Endothelial cell (in vitro differentiated cells): ENCODE measurements around the gene FRS3. TPM values are rescaled to one million over a fixed set of nuclear protein-coding genes. Genes with fewer than 3 reads are reported as not detected.

ENCODE experiments used
- DNase-seq: peaks from one replicate; pipeline ENCODE4 v3.0.0; 2021; ENCODE audit warnings: low spot score
- H3K27ac Mint-ChIP-seq: one replicate; pipeline ENCODE4 v1.8.0; 2021; ENCODE audit warnings: mixed read lengths, inconsistent platforms; ENCODE audit not compliant: unreplicated experiment
- H3K27me3 Mint-ChIP-seq: one replicate; pipeline ENCODE4 v1.8.0; 2021; ENCODE audit warnings: mild to moderate bottlenecking, moderate library complexity, mixed read lengths, inconsistent platforms; ENCODE audit not compliant: unreplicated experiment
- H3K36me3 Mint-ChIP-seq: one replicate; pipeline ENCODE4 v1.8.0; 2021; ENCODE audit warnings: mild to moderate bottlenecking, low read depth, mixed read lengths, inconsistent platforms; ENCODE audit not compliant: unreplicated experiment
- H3K4me1 Mint-ChIP-seq: one replicate; pipeline ENCODE4 v1.8.0; 2021; ENCODE audit warnings: mild to moderate bottlenecking, mixed read lengths, inconsistent platforms; ENCODE audit not compliant: unreplicated experiment
- H3K4me3 Mint-ChIP-seq: one replicate; pipeline ENCODE4 v1.8.0; 2021; ENCODE audit warnings: mild to moderate bottlenecking, mixed read lengths, inconsistent platforms; ENCODE audit not compliant: unreplicated experiment
- H3K9me3 Mint-ChIP-seq: one replicate; pipeline ENCODE4 v1.8.0; 2021; ENCODE audit warnings: mixed read lengths, inconsistent platforms; ENCODE audit not compliant: unreplicated experiment
- CTCF ChIP-seq: fragments of 200-600 bp; sonication (generic); IDR thresholded peaks from one replicate; pipeline ENCODE4 v1.5.0; 2021; ENCODE audit warnings: antibody characterized with exemption; ENCODE audit not compliant: unreplicated experiment
- total RNA-seq: library from RNA; stranded (reverse); fragmentation: NEBNext Ultra II Directional; extraction: Animal tissue kit (Norgen Biotek cat#: 25700); gene quantifications from one replicate; pipeline ENCODE4 v1.2.1, GENCODE V29; 2021; ENCODE audit not compliant: unreplicated experiment

FRS3 gene
- total RNA-seq, 1 donor from 2014 or later: 8.8 TPM

DNA sequence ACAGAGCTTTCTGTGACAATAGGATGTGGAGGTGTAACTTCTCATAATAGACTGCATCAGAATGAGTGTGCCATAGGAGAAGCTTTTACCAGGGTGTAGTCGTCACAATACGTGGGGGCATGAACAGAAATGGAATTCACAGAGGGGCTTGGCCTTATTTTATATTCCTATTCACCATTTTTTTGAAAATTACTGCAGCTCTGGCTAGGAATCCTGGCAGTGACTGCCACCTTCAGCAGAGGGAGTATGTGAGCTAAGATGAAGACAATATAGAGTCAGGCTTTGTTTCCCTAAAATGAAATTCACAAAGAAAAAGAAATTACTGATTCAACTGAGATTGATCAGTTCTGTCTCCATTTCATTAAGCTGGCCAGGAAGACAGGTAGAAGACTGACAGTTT lies 21.7 kb upstream of the FRS3 start:
- H3K27me3 Mint-ChIP-seq: peaks cover 3% of the 10 kb centered on the region
- peak; percentile 20 for TF ChIP-seq CTCF
- no peak overlapping the region for H3K27ac Mint-ChIP-seq
- H3K4me3 Mint-ChIP-seq: no peak overlapping the region
- H3K36me3 Mint-ChIP-seq: peaks cover 4% of the 10 kb centered on the region
- H3K9me3 Mint-ChIP-seq: no peaks in the 10 kb centered on the region
- no peak for DNase-seq
- H3K4me1 Mint-ChIP-seq: no peaks in the 10 kb centered on the region

GRCh38 chr6:41799559-41799911 lies 19.8 kb upstream of the FRS3 start:
- peaks cover 2% of the 10 kb centered on the region for H3K4me1 Mint-ChIP-seq
- H3K36me3 Mint-ChIP-seq: peaks cover 4% of the 10 kb centered on the region
- H3K27ac Mint-ChIP-seq: no peak overlapping the region
- peaks cover 4% of the 10 kb centered on the region for H3K27me3 Mint-ChIP-seq
- no peaks in the 10 kb centered on the region for H3K9me3 Mint-ChIP-seq
- no peak for DNase-seq
- no peak for TF ChIP-seq CTCF
- H3K4me3 Mint-ChIP-seq: no peak overlapping the region

DNA sequence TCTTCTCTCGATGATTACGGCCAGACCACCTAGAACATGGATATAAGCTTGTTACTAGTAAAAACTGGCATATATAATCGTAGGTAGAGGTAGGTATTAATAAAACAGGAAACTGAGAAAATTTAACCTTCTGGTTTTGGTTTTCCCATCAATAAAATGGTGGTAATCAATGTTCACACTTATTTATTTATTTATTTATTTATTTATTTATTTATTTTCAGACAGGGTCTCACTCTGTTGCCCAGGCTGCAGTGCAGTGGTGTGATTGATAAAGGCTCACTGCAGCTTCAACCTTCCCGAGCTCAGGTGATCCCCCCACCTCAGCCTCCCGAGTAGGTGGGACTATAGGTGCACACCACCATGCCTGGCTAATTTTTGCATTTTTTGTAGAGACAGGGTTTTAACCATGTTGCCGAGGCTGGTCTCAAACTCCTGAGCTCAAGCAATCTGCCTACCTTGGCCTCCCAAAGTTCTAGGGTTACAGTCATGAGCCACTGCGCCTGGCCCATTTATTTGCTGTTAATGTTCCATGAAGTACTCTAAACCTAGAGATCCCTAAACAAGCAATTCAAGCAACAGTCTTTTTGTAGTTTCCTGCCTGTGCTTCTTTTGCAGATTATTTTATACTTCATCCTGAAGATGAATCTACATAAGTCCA lies 19.3 kb upstream of the FRS3 start:
- Mint-ChIP-seq H3K27me3 (peaks cover 2% of the 10 kb centered on the region), H3K9me3 (no peaks in the 10 kb centered on the region), H3K4me1 (peaks cover 2% of the 10 kb centered on the region), H3K36me3 (peaks cover 4% of the 10 kb centered on the region), H3K4me3 (no peak overlapping the region), H3K27ac (no peak overlapping the region)
- TF ChIP-seq CTCF: no peak
- DNase-seq: no peak

GRCh38 chr6:41796474-41796873 lies 16.8 kb upstream of the FRS3 start:
- no peak for TF ChIP-seq CTCF
- H3K4me3 Mint-ChIP-seq: no peak overlapping the region

DNA sequence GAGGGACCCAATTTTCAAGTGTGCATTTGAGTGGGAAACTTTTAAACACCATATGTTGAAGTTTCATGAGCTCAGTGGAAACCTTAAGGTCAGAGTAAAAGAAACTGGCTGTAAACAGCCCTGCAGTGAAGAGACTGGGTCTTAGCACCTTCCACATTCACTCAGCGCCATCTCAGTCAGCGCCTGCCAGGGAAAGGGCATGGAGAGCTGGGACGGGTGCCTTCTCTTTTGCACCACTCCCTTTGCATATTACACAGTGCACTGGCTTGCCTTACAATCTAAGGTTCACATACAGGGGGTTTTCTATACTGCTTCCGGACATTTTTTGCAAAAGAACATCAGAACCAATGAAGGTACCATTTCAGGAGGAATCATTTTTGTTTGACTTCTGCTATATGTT lies 12.3 kb upstream of the FRS3 start:
- no peak overlapping the region for H3K27ac Mint-ChIP-seq
- H3K9me3 Mint-ChIP-seq: no peaks in the 10 kb centered on the region
- DNase-seq: no peak
- H3K27me3 Mint-ChIP-seq: peaks cover 4% of the 10 kb centered on the region
- no peak for TF ChIP-seq CTCF
- H3K4me1 Mint-ChIP-seq: peaks cover 11% of the 10 kb centered on the region
- peaks cover 3% of the 10 kb centered on the region for H3K36me3 Mint-ChIP-seq
- no peak overlapping the region for H3K4me3 Mint-ChIP-seq

More at GRCh38 chr6:41796474-41796873, 16.8 kb upstream of the FRS3 start:
- Mint-ChIP-seq H3K27me3 (peaks cover 2% of the 10 kb centered on the region), H3K9me3 (no peaks in the 10 kb centered on the region), H3K36me3 (peaks cover 4% of the 10 kb centered on the region), H3K27ac (no peak overlapping the region), H3K4me1 (peaks cover 2% of the 10 kb centered on the region)
- DNase-seq: no peak
